ENCODE results near the gene ECI2.

DNA sequence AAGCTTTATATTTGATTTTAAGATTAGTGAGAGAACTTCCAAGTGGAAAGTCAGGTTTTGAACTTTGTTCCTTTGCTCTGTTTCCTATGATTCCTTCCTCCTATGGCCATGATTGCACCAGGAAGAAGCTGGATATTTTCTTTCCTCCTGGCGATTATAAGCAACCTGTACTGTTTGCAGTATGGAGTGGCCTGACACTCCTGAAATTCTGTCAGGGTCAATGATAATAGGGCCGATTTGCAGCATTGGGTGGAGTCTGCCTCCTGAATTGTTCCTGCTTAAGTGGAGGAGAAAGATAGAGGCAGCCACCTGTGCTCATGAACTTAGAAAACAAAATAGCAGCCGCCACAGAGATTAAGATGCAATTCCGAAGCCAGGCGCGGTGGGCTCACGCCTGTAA is 46.7 kb downstream of the ECI2 start:
- TF ChIP-seq CTCF (IDR thresholded peaks at IDR 0.05): no peak
- no peak for TF ChIP-seq POLR2A (IDR thresholded peaks at IDR 0.05)

Measured in thyroid gland (tissue), 4 donors.